WTC11 (cell line): ENCODE measurements around the gene ADGRA1.

Source experiments
- ETV6 ChIP-seq: sonication (generic); formaldehyde crosslinking; IDR thresholded peaks from 2 replicates; pipeline ENCODE4 v1.8.1; 2022; ENCODE audit warnings: mild to moderate bottlenecking, missing genetic modification reagents
- FOXK1 ChIP-seq: sonication (generic); formaldehyde crosslinking; IDR thresholded peaks from 2 replicates; pipeline ENCODE4 v1.8.0; 2022; ENCODE audit warnings: mild to moderate bottlenecking, moderate library complexity, missing genetic modification reagents
- NFE2L1 ChIP-seq: sonication (generic); formaldehyde crosslinking; IDR thresholded peaks from 2 replicates; pipeline ENCODE4 v1.8.1; 2023; ENCODE audit warnings: missing genetic modification reagents
- NFYB ChIP-seq: sonication (generic); formaldehyde crosslinking; conservative IDR thresholded peaks from 2 replicates; pipeline ENCODE4 v1.8.0; 2022; ENCODE audit warnings: low read depth, missing genetic modification reagents
- ZNF232 ChIP-seq: sonication (generic); formaldehyde crosslinking; IDR thresholded peaks from 2 replicates; pipeline ENCODE4 v1.8.0; 2022; ENCODE audit warnings: mild to moderate bottlenecking, missing genetic modification reagents
- TF ChIP-seq, protein P1 (sequence below): fragments of 200-600 bp; IDR thresholded peaks from 2 replicates; pipeline ENCODE4 v1.8.0; 2022; ENCODE audit warnings: antibody characterized with exemption
- TF ChIP-seq, protein P2 (sequence below): sonication (generic); formaldehyde crosslinking; IDR thresholded peaks from 2 replicates; pipeline ENCODE4 v1.8.0; 2022; ENCODE audit warnings: mild to moderate bottlenecking, missing genetic modification reagents
- TF ChIP-seq, protein P3 (sequence below): sonication (generic); formaldehyde crosslinking; IDR thresholded peaks from 2 replicates; pipeline ENCODE4 v1.8.1; 2023; ENCODE audit warnings: mild to moderate bottlenecking, missing genetic modification reagents
- TF ChIP-seq, protein P4 (sequence below): fragments of 250-450 bp; sonication (Bioruptor Pico); IDR thresholded peaks from 2 replicates; pipeline ENCODE4 v1.8.0; 2021; ENCODE audit warnings: mild to moderate bottlenecking

DNA sequence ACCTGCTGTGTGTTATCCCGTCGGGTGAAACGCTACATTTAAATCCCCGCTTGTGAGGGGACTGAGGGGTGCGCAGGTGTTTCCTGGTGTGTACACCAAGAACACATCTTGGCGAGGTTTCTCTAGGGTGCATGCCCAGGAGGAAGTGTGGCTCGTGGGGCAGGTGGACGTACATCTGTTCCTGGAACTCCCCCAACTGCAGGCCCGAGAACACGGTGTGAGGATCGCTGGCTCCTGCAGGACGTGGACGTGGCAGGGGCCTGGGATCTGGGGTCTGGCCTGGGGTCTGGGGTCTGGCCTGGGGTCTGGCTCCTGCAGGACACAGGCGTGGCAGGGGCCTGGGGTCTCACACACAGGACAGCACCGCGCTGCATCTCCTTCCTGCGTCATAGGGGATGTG is 82.4 kb downstream of the ADGRA1 start:
- TF ChIP-seq, protein P1, sequence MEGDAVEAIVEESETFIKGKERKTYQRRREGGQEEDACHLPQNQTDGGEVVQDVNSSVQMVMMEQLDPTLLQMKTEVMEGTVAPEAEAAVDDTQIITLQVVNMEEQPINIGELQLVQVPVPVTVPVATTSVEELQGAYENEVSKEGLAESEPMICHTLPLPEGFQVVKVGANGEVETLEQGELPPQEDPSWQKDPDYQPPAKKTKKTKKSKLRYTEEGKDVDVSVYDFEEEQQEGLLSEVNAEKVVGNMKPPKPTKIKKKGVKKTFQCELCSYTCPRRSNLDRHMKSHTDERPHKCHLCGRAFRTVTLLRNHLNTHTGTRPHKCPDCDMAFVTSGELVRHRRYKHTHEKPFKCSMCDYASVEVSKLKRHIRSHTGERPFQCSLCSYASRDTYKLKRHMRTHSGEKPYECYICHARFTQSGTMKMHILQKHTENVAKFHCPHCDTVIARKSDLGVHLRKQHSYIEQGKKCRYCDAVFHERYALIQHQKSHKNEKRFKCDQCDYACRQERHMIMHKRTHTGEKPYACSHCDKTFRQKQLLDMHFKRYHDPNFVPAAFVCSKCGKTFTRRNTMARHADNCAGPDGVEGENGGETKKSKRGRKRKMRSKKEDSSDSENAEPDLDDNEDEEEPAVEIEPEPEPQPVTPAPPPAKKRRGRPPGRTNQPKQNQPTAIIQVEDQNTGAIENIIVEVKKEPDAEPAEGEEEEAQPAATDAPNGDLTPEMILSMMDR: no peak
- no peak for TF ChIP-seq FOXK1 (CRISPR knock-in tag)
- TF ChIP-seq ZNF232 (CRISPR knock-in tag): no peak
- TF ChIP-seq NFYB (CRISPR knock-in tag): no peak
- TF ChIP-seq, protein P2, sequence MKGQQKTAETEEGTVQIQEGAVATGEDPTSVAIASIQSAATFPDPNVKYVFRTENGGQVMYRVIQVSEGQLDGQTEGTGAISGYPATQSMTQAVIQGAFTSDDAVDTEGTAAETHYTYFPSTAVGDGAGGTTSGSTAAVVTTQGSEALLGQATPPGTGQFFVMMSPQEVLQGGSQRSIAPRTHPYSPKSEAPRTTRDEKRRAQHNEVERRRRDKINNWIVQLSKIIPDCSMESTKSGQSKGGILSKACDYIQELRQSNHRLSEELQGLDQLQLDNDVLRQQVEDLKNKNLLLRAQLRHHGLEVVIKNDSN (CRISPR knock-in tag): no peak
- TF ChIP-seq, protein P3, sequence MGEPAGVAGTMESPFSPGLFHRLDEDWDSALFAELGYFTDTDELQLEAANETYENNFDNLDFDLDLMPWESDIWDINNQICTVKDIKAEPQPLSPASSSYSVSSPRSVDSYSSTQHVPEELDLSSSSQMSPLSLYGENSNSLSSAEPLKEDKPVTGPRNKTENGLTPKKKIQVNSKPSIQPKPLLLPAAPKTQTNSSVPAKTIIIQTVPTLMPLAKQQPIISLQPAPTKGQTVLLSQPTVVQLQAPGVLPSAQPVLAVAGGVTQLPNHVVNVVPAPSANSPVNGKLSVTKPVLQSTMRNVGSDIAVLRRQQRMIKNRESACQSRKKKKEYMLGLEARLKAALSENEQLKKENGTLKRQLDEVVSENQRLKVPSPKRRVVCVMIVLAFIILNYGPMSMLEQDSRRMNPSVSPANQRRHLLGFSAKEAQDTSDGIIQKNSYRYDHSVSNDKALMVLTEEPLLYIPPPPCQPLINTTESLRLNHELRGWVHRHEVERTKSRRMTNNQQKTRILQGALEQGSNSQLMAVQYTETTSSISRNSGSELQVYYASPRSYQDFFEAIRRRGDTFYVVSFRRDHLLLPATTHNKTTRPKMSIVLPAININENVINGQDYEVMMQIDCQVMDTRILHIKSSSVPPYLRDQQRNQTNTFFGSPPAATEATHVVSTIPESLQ (CRISPR knock-in tag): no peak
- no peak for TF ChIP-seq NFE2L1 (CRISPR knock-in tag)
- TF ChIP-seq ETV6 (CRISPR knock-in tag): no peak
- TF ChIP-seq, protein P4, sequence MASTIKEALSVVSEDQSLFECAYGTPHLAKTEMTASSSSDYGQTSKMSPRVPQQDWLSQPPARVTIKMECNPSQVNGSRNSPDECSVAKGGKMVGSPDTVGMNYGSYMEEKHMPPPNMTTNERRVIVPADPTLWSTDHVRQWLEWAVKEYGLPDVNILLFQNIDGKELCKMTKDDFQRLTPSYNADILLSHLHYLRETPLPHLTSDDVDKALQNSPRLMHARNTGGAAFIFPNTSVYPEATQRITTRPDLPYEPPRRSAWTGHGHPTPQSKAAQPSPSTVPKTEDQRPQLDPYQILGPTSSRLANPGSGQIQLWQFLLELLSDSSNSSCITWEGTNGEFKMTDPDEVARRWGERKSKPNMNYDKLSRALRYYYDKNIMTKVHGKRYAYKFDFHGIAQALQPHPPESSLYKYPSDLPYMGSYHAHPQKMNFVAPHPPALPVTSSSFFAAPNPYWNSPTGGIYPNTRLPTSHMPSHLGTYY (CRISPR knock-in tag): no peak
